Fibroblast of the conjunctiva (primary cell): ENCODE results near the gene AMT.

ENCODE experiments used
- DNase-seq: peaks from one replicate; pipeline ENCODE4 v3.0.0-alpha.2; 2010; ENCODE audit warnings: low read depth

The AMT gene

DNA sequence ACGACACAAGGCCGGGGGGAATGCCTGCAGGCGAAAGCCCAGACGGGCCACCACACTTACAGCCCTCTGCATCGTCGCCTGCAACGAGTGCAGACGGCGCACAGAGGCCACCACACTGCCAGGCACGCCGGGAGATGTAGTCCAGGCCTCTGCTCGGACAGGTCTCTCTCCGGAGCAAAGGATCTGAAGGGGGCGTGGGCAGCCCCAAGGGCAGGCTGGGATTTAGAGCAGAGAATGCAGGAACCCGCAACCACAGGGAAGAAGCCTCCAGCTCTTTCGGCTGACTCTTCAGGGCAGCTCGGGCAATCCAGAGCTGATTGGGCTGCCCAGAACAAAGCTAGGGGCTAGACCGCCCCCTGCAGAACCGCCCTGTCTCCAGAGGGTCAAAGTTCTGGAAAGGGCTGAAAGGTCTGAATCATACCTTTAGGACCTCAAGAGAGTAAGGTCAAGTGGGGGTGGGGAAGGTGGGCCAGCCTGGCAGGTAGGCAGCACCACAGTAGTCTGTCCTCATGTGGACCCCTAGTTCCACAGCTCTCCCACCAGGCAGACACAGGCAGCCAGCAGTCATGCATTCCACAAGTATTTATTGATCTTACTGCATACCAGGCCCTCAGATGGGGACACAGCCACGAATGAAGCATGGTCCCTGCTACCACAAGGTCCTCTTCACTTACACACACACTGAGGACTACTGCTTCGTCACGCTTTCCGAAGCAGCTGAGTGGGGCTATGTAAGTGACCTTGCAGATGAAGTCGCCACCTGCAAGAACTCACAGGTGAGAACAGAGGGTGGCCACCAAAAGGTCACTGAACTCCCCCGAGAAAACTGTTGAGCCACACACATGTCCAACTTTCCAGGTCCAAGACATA, at the start of gene AMT:
Gene AMT (minus strand): TSS at position 95 of the 870 bp plus-strand sequence. CDS start 23 bp downstream, at position 72.
- no peak for DNase-seq

DNA sequence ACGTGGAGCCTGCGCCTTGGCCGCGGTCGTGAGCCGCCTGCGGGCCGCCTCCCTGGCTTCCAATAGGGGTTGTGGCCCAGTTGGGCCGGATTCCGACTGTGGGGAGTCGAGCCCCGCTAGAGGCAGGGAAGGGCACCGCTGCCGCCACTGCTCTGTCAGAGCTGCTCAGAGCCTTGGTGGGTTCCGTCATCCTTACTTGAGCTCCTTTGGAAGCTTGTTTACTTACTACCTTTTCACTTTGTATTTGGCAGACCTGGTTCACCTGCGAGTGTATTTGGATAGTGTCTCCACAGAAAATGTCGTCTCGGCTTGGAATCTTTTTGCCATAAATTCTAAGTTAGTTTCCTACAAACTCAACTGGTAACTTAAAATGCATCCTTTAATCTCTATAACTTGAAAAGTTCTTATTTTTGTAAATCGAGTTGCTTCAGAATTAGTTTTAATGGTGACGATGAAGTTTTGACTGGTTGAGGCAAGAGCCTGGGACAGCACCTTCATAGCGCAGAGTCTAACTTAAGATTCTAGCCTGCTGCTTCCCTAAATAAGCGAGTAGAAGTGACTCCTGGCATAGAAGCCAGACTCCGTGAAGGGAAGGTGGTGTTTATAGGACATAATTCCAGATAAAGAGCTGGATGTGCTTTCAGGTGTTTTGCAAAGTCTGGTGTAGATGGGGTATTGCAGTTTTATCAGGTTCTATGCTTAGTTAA, 48.6 kb upstream of the AMT start:
- no peak for DNase-seq

- peak; percentile 94 for DNase-seq
These were observed 47.9 kb upstream of the AMT start, which contains the start of gene DAG1 for GRCh38 chr3:49469936-49470713. Gene DAG1, plus strand, starts transcription at chr3:49470267. Its CDS starts 40,268 bp downstream, at chr3:49510535.

GRCh38 chr3:49469037-49469935, 47.0 kb upstream of the AMT start:
- DNase-seq: peak; percentile 56

DNA sequence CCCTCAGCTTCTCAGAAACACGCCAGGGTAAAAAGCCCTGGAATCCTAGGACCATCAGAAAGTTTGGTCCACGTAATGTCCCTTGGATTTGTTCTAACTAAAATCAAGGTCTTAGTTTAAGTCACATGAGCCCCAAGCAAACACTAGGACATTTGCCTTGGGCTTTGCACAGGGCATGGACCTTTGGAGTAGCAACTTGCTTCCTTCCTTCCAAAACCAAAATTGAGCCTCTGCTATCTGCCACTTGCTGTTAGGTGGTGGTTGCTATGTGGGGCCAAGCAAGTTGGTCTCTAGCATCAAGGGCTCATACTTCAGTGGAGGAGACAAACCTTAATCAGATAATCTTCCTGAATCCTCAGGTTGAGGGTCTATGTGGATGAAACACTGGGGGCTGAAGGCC, 43.8 kb upstream of the AMT start:
- no peak for DNase-seq

DNA sequence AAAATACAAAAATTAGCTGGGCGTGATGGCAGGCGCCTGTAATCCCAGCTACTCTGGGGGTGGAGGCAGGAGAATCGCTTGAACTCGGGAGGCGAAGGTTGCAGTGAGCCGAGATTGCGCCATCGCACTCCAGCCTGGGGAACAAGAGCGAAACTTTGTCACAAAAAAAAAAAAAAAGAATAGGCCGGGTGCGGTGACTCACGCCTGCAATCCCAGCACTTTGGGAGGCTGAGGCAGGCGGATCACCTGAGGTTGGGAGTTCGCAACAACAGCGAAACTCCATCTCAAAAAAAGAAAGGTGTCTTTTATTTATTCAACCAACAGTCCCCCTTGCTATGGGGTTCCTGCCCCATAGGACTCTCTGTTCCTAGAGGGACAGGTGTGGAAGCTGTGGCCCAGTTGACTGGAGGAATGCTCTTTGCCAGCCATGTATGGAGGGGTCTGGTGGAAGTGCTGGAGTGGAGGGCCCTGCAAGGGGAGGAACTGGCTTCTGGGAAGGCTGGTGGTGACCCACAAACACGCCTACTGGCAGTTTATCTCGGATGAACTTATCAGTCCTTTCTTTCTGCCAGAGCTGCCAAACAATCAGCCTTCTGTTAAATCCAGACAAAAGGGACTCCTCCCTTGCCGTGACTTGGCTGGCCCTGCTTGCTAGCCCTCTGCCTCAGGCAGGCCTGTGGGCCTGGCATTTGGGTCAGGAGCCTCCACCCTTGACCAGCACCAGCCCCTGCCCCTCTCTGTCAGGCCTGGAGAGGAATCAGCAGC, 43.2 kb upstream of the AMT start:
- no peak for DNase-seq

GRCh38 chr3:49462222-49462621, 39.9 kb upstream of the AMT start:
- no peak for DNase-seq

GRCh38 chr3:49461443-49462171, 39.3 kb upstream of the AMT start:
- no peak for DNase-seq

- no peak for DNase-seq
These were observed 38.7 kb upstream of the AMT start for GRCh38 chr3:49460956-49461355.

DNA sequence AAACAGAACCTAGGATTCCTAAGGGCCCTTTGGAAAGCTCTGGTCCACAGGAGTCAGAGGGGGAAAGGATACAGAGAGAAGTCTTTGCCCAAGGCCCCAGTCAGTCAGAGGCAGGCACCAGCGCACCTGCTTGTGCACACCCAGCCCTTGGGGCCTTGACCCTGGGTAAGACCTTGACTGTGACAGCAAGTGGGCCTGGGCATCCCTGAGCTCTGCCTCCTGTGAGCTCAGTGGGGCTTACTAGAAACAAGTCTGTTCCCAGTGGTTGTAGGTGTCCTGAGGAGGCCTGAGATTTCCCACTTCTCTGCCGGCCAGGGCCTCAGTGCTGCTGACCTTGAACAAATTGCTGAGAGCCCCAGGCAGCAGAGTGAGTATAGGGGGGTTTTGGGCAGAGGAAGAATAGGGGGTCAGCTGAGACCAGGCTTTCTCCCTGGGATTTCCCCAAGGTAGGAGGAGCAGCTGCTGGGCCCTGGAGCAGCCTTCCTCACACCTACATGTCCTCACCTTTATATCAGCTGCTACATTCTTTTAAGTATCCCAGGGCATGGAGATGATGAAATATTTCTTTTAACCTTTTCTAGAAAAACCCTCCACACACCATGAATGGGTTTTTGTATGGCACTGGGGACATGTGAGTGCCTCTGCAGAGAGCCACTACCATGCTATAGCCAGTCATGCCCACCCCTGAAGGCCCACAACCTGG, 38.1 kb upstream of the AMT start:
- no peak for DNase-seq

DNA sequence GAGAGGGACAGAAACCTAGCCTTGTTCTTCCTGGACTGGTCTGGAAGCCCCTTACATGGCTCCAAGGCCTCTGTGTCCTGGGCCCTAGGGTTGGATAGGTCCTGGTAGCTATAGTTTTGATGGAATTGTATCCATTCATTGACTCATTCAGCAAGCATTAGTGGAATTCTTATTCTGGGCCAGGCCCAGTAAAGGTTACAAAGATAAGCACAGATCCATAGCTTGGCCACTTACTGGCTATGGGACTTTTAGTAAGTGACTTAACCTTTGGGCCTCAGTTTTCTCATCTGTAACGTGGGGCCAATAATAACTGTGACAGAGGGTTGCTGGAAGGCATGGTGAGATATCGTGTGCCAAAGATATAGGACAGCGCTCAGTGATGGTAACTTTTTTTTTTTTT, 34.2 kb upstream of the AMT start:
- no peak for DNase-seq

DNA sequence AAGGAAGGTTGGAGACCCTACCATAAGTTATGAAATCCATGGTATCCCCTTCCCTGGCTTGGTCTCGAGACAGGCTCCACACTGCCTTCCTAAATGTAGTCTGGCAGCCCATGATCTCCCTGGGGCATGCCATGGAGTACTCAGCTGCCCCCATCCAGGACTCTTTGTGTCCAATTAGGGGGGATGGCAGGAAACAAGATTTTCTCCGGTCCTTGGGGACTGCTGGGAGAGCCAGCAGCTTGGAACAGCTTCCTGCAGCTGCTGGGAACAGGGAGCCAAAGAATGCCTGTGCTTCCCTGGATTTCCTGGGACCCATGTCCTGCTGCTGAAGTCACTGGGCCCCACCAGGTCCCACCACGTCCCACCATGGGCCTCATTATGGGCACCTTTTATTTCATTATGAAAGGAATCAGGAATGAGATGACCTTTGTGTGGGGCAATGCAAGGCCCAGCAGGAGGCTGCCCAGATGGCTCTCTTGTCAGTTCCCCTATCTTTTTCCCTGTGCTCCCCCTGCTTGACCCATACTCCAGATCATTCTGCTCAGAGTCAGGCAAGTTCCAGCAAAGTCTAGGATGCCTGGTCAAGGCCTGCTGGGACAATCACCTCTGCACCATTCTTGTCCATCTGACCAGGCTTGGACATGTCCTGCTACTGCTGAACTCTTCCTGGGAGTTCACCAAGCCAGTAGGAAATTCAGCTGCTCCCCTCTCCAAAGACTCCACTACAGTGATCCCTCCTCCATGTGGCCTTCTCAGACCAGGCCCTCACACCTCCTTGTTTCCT, 32.8 kb upstream of the AMT start:
- no peak for DNase-seq

DNA sequence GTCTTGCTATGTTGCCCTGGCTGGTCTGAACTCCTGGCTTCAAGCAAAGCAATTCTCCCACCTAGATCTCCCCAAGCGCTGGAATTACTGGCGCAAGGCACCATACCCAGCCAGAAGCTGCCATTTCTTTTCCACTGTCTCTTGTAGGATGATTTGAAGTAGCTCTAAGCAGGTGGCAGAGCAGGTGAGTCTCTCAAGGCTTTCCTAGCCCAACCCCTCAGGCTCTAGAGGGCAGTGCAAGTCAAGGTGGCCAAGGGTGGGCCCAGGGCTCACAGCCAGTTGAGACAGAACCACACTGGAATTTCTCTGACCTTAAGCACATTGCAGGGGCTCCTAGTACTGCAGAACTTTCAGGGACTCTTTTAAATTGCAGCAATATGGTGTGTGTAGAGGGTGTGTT, 32.2 kb upstream of the AMT start:
- no peak for DNase-seq

- DNase-seq: no peak
These were observed 31.3 kb upstream of the AMT start for GRCh38 chr3:49453621-49454020.

GRCh38 chr3:49445391-49445790, 23.1 kb upstream of the AMT start:
- DNase-seq: no peak

GRCh38 chr3:49434731-49435130, 12.5 kb upstream of the AMT start:
- no peak for DNase-seq

GRCh38 chr3:49428752-49429080, 6.4 kb upstream of the AMT start:
- no peak for DNase-seq

DNA sequence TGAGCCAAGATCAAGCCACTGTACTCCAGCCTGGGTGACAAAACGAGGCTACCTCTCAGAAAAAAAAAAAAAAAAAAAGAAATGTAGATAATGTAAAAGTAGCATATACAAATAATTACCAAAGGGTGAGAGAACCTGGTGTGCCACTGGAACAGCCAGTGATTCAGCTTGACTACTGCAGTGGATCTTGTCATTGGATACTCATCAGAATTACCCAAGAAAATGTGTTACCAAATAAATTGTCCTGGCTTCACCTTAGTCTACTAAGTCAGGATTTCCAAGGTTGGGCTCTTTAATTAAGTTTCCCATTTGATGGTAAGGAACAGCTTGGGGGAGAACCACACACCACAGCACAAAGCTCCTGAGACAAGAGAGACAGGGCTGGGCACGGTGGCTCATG, 5.3 kb upstream of the AMT start:
- no peak for DNase-seq

GRCh38 chr3:49424816-49425215, 2.5 kb upstream of the AMT start:
- DNase-seq: no peak
